ENCODE data around the gene TTC21B. TPM values are rescaled to one million over a fixed set of nuclear protein-coding genes. Genes with fewer than 3 reads are reported as not detected.
A peak's percentile ranks its signal among the peaks of the same experiment; 100 is the strongest.

The TTC21B gene
- total and polyA plus RNA-seq, 2 of the 8 experiments (the other 6 are each of a cell fraction or from before 2014, with no cell fraction given): 6.9 to 20.8 TPM

DNA sequence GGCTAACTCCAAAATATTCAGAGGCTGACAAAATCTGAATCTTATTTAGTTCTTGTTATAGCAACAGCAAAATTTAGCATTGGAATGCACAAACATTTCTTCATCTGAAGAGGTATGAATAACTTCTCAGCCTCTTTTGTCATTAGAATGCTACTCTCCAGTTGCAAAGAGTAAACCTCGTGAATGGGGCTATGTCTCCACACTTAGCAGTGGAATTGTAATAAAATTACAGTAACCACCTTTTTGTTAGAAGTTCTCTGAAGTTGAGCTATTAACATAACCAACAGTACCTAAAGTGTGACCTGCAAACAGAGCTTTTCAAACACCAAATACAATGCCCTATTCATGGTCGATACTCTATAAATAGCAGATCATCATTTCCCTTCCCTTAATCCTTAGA lies 109.4 kb downstream of the TTC21B start (continued):
- TF ChIP-seq, protein P1, sequence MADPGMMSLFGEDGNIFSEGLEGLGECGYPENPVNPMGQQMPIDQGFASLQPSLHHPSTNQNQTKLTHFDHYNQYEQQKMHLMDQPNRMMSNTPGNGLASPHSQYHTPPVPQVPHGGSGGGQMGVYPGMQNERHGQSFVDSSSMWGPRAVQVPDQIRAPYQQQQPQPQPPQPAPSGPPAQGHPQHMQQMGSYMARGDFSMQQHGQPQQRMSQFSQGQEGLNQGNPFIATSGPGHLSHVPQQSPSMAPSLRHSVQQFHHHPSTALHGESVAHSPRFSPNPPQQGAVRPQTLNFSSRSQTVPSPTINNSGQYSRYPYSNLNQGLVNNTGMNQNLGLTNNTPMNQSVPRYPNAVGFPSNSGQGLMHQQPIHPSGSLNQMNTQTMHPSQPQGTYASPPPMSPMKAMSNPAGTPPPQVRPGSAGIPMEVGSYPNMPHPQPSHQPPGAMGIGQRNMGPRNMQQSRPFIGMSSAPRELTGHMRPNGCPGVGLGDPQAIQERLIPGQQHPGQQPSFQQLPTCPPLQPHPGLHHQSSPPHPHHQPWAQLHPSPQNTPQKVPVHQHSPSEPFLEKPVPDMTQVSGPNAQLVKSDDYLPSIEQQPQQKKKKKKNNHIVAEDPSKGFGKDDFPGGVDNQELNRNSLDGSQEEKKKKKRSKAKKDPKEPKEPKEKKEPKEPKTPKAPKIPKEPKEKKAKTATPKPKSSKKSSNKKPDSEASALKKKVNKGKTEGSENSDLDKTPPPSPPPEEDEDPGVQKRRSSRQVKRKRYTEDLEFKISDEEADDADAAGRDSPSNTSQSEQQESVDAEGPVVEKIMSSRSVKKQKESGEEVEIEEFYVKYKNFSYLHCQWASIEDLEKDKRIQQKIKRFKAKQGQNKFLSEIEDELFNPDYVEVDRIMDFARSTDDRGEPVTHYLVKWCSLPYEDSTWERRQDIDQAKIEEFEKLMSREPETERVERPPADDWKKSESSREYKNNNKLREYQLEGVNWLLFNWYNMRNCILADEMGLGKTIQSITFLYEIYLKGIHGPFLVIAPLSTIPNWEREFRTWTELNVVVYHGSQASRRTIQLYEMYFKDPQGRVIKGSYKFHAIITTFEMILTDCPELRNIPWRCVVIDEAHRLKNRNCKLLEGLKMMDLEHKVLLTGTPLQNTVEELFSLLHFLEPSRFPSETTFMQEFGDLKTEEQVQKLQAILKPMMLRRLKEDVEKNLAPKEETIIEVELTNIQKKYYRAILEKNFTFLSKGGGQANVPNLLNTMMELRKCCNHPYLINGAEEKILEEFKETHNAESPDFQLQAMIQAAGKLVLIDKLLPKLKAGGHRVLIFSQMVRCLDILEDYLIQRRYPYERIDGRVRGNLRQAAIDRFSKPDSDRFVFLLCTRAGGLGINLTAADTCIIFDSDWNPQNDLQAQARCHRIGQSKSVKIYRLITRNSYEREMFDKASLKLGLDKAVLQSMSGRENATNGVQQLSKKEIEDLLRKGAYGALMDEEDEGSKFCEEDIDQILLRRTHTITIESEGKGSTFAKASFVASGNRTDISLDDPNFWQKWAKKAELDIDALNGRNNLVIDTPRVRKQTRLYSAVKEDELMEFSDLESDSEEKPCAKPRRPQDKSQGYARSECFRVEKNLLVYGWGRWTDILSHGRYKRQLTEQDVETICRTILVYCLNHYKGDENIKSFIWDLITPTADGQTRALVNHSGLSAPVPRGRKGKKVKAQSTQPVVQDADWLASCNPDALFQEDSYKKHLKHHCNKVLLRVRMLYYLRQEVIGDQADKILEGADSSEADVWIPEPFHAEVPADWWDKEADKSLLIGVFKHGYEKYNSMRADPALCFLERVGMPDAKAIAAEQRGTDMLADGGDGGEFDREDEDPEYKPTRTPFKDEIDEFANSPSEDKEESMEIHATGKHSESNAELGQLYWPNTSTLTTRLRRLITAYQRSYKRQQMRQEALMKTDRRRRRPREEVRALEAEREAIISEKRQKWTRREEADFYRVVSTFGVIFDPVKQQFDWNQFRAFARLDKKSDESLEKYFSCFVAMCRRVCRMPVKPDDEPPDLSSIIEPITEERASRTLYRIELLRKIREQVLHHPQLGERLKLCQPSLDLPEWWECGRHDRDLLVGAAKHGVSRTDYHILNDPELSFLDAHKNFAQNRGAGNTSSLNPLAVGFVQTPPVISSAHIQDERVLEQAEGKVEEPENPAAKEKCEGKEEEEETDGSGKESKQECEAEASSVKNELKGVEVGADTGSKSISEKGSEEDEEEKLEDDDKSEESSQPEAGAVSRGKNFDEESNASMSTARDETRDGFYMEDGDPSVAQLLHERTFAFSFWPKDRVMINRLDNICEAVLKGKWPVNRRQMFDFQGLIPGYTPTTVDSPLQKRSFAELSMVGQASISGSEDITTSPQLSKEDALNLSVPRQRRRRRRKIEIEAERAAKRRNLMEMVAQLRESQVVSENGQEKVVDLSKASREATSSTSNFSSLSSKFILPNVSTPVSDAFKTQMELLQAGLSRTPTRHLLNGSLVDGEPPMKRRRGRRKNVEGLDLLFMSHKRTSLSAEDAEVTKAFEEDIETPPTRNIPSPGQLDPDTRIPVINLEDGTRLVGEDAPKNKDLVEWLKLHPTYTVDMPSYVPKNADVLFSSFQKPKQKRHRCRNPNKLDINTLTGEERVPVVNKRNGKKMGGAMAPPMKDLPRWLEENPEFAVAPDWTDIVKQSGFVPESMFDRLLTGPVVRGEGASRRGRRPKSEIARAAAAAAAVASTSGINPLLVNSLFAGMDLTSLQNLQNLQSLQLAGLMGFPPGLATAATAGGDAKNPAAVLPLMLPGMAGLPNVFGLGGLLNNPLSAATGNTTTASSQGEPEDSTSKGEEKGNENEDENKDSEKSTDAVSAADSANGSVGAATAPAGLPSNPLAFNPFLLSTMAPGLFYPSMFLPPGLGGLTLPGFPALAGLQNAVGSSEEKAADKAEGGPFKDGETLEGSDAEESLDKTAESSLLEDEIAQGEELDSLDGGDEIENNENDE (IDR thresholded peaks at IDR 0.05; ENCODE audit: insufficient replicate concordance, low read length): peak; percentile 27
- TF ChIP-seq SP4 (IDR thresholded peaks at IDR 0.05; ENCODE audit: low read length): no peak
- no peak for TF ChIP-seq SUZ12 (IDR thresholded peaks at IDR 0.05; ENCODE audit: low read length)
